ENCODE measurements around the gene MAD1L1. TPM values are rescaled to one million over a fixed set of nuclear protein-coding genes. Genes with fewer than 3 reads are reported as not detected.

The MAD1L1 gene
- total RNA-seq, 1 donor from 2014 or later, result 16.2 TPM

GRCh38 chr7:1936531-1937251 is 296.1 kb downstream of the MAD1L1 start:
- Histone ChIP-seq H3K27ac (replicated peaks) (no peak overlapping the region), H3K4me3 (no peak overlapping the region), H3K27me3 (ENCODE audit: low read depth) (no peaks in the 10 kb centered on the region), H3K9me3 (replicated peaks) (no peaks in the 10 kb centered on the region), H3K36me3 (peaks cover 7% of the 10 kb centered on the region), H3K4me1 (peaks cover 26% of the 10 kb centered on the region)
- TF ChIP-seq CTCF (IDR thresholded peaks at IDR 0.05; ENCODE audit: borderline replicate concordance), result no peak
- DNase-seq, result peak; percentile 8
- intact Hi-C loops (cut with micrococcal nuclease), result no loop called here

- H3K27me3 ChIP-seq (ENCODE audit: low read depth), result no peaks in the 10 kb centered on the region
- no peak for DNase-seq
- intact Hi-C loops (cut with micrococcal nuclease), result no loop called here
- no peak overlapping the region for H3K4me3 ChIP-seq
- H3K36me3 ChIP-seq, result peaks cover 7% of the 10 kb centered on the region
- H3K9me3 ChIP-seq (replicated peaks), result no peaks in the 10 kb centered on the region
- H3K27ac ChIP-seq (replicated peaks), result no peak overlapping the region
- no peak for TF ChIP-seq CTCF (IDR thresholded peaks at IDR 0.05; ENCODE audit: borderline replicate concordance)
- H3K4me1 ChIP-seq, result peaks cover 24% of the 10 kb centered on the region
Measured at GRCh38 chr7:1936006-1936310, 296.8 kb downstream of the MAD1L1 start.

- Histone ChIP-seq H3K36me3 (peaks cover 7% of the 10 kb centered on the region), H3K27me3 (ENCODE audit: low read depth) (no peaks in the 10 kb centered on the region), H3K27ac (replicated peaks) (no peak overlapping the region), H3K4me1 (peaks cover 19% of the 10 kb centered on the region), H3K9me3 (replicated peaks) (no peaks in the 10 kb centered on the region), H3K4me3 (no peak overlapping the region)
- DNase-seq, result no peak
- intact Hi-C loops (cut with micrococcal nuclease), result no loop called here
- TF ChIP-seq CTCF (IDR thresholded peaks at IDR 0.05; ENCODE audit: borderline replicate concordance), result no peak
Measured at GRCh38 chr7:1935176-1936005, 297.4 kb downstream of the MAD1L1 start.

GRCh38 chr7:1934756-1935155 is 298.0 kb downstream of the MAD1L1 start:
- TF ChIP-seq CTCF (IDR thresholded peaks at IDR 0.05; ENCODE audit: borderline replicate concordance), result no peak
- H3K27me3 ChIP-seq (ENCODE audit: low read depth), result no peaks in the 10 kb centered on the region
- H3K27ac ChIP-seq (replicated peaks), result no peak overlapping the region
- peaks cover 7% of the 10 kb centered on the region for H3K36me3 ChIP-seq
- H3K9me3 ChIP-seq (replicated peaks), result no peaks in the 10 kb centered on the region
- no peak for DNase-seq
- intact Hi-C loops (cut with micrococcal nuclease), result no loop called here
- no peak overlapping the region for H3K4me3 ChIP-seq
- H3K4me1 ChIP-seq, result peaks cover 12% of the 10 kb centered on the region

GRCh38 chr7:1934017-1934416 is 298.7 kb downstream of the MAD1L1 start:
- Histone ChIP-seq H3K27me3 (ENCODE audit: low read depth) (no peaks in the 10 kb centered on the region), H3K36me3 (peaks cover 7% of the 10 kb centered on the region), H3K4me3 (no peak overlapping the region), H3K4me1 (peaks cover 5% of the 10 kb centered on the region), H3K9me3 (replicated peaks) (no peaks in the 10 kb centered on the region), H3K27ac (replicated peaks) (no peak overlapping the region)
- intact Hi-C loops (cut with micrococcal nuclease), result no loop called here
- TF ChIP-seq CTCF (IDR thresholded peaks at IDR 0.05; ENCODE audit: borderline replicate concordance), result no peak
- DNase-seq, result no peak

Data from left ventricle myocardium inferior (tissue), 1 donor.